HL-60 (cell line): ENCODE measurements around the gene TATDN2.

Source experiments
- GABPA ChIP-seq: IDR thresholded peaks from 2 replicates; pipeline ENCODE4 v1.6.1; 2012; ENCODE audit warnings: low read depth
- POLR2AphosphoS5 ChIP-seq: IDR thresholded peaks from 2 replicates; pipeline ENCODE4 v1.6.1; 2012; ENCODE audit warnings: low read depth
- SPI1 ChIP-seq: IDR thresholded peaks from 2 replicates; pipeline ENCODE4 v1.6.1; 2012; ENCODE audit warnings: low read depth, mild to moderate bottlenecking, borderline replicate concordance
- TF ChIP-seq, protein P1 (sequence below): IDR thresholded peaks from one replicate; pipeline ENCODE4 v1.5.1; 2011; ENCODE audit warnings: low read length, control low read depth, inconsistent platforms; ENCODE audit not compliant: insufficient read depth

DNA sequence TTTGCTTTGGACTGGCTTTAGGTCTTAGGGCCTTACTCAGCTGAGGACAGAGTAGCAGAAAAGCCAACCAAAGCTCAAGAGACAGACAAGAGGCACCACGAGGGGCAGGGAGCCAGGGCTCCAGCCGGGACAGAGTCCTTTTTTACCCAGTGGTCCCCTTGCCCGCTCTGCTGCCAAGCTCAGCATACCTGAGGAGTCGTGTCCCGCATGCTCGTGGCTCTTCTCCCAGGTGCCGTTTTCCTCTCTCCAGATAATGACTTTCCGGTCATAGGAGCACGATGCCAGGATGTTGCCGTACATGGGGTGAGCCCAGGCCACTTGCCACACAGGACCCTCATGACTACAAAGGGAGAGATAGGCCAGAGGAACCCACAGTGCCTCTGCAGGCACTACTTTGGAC is 64.1 kb downstream of the TATDN2 start:
- TF ChIP-seq, protein P1, sequence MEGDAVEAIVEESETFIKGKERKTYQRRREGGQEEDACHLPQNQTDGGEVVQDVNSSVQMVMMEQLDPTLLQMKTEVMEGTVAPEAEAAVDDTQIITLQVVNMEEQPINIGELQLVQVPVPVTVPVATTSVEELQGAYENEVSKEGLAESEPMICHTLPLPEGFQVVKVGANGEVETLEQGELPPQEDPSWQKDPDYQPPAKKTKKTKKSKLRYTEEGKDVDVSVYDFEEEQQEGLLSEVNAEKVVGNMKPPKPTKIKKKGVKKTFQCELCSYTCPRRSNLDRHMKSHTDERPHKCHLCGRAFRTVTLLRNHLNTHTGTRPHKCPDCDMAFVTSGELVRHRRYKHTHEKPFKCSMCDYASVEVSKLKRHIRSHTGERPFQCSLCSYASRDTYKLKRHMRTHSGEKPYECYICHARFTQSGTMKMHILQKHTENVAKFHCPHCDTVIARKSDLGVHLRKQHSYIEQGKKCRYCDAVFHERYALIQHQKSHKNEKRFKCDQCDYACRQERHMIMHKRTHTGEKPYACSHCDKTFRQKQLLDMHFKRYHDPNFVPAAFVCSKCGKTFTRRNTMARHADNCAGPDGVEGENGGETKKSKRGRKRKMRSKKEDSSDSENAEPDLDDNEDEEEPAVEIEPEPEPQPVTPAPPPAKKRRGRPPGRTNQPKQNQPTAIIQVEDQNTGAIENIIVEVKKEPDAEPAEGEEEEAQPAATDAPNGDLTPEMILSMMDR, result no peak
- TF ChIP-seq GABPA (no peak), POLR2AphosphoS5 (no peak), SPI1 (no peak)
